IMR-90 (cell line): ENCODE data around the gene PACSIN2. TPM values are rescaled to one million over a fixed set of nuclear protein-coding genes. Genes with fewer than 3 reads are reported as not detected.

Experiments used
- ATAC-seq: fragments of 200-7000 bp; cut with Tn5 transposase; 2 replicates; pipeline ENCODE4 v1.9.1; 2020; ENCODE audit warnings: low read depth, mild to moderate bottlenecking, moderate library complexity
- BruUV-seq: library from RNA; stranded (reverse); fragments of 400-500 nt; replicated peaks from 2 replicates; lab custom pipeline; 2021; lab: Mats Ljungman, UMichigan
- CTCF ChIA-PET: fragments of 300-600 bp; formaldehyde crosslinking; extraction: SDS; loops from one replicate; lab custom pipeline; 2021; ENCODE audit warnings: antibody characterized with exemption; lab: Yijun Ruan, JAX
- POLR2A ChIA-PET: fragments of 300-600 bp; sonication (Branson Sonifier 250); formaldehyde crosslinking; loops from one replicate; lab custom pipeline; 2022; ENCODE audit warnings: antibody characterized with exemption; ENCODE audit not compliant: unreplicated experiment; lab: Charles Lee
- DNase-seq: peaks from one replicate; pipeline ENCODE4 v3.0.0; 2013
- H2AFZ ChIP-seq: replicated peaks from 2 replicates; pipeline ENCODE3; 2013; ENCODE audit warnings: low read length, mild to moderate bottlenecking; ENCODE audit not compliant: poor library complexity
- H2AK5ac ChIP-seq: 2 replicates; pipeline ENCODE4 v1.6.1; 2013; ENCODE audit warnings: low read depth, low read length, inconsistent platforms
- H2AK9ac ChIP-seq: replicated peaks from 2 replicates; pipeline ENCODE3; 2013; ENCODE audit warnings: mild to moderate bottlenecking, low read depth, low read length, moderate library complexity; ENCODE audit not compliant: poor library complexity
- H2BK120ac ChIP-seq: 2 replicates; pipeline ENCODE4 v1.6.1; 2013; ENCODE audit warnings: low read depth, low read length, inconsistent platforms
- H2BK15ac ChIP-seq: 3 replicates; pipeline ENCODE4 v1.6.1; 2013; ENCODE audit warnings: low read depth, low read length, inconsistent platforms
- H2BK20ac ChIP-seq: 2 replicates; pipeline ENCODE4 v1.6.1; 2013; ENCODE audit warnings: low read depth, mild to moderate bottlenecking, inconsistent platforms, low read length, moderate library complexity
- H2BK5ac ChIP-seq: 2 replicates; pipeline ENCODE4 v1.6.1; 2013; ENCODE audit warnings: mild to moderate bottlenecking, low read depth, low read length, inconsistent platforms; ENCODE audit not compliant: poor library complexity, severe bottlenecking
- H3K14ac ChIP-seq: replicated peaks from 2 replicates; pipeline ENCODE4 v1.6.1; 2013; ENCODE audit warnings: low read depth, low read length, inconsistent platforms
- H3K18ac ChIP-seq: 2 replicates; pipeline ENCODE4 v1.6.1; 2013; ENCODE audit warnings: low read depth, low read length, control low read depth
- H3K23ac ChIP-seq: 2 replicates; pipeline ENCODE4 v1.6.1; 2013; ENCODE audit warnings: low read depth, low read length, inconsistent platforms
- H3K27ac ChIP-seq: 2 replicates; pipeline ENCODE4 v1.5.1; 2013; ENCODE audit warnings: mild to moderate bottlenecking, control low read depth, low read length; ENCODE audit not compliant: insufficient read depth
- H3K27me3 ChIP-seq: 2 replicates; pipeline ENCODE4 v1.6.1; 2013; ENCODE audit warnings: low read length; ENCODE audit not compliant: control insufficient read depth, insufficient read depth
- H3K36me3 ChIP-seq: 2 replicates; pipeline ENCODE4 v1.6.1; 2013; ENCODE audit warnings: low read length, mixed read lengths; ENCODE audit not compliant: control insufficient read depth, insufficient read depth
- H3K4ac ChIP-seq: 2 replicates; pipeline ENCODE4 v1.6.1; 2013; ENCODE audit warnings: low read depth, low read length, inconsistent platforms
- H3K4me1 ChIP-seq: 2 replicates; pipeline ENCODE4 v1.6.1; 2013; ENCODE audit warnings: low read length, mixed read lengths; ENCODE audit not compliant: control insufficient read depth, insufficient read depth
- H3K4me2 ChIP-seq: 2 replicates; pipeline ENCODE4 v1.6.1; 2013; ENCODE audit warnings: low read depth, mild to moderate bottlenecking, control low read depth, low read length, moderate library complexity
- H3K4me3 ChIP-seq: 2 replicates; pipeline ENCODE4 v1.5.1; 2013; ENCODE audit warnings: low read depth, mild to moderate bottlenecking, control low read depth, low read length, moderate library complexity; ENCODE audit not compliant: insufficient read depth
- H3K56ac ChIP-seq: 2 replicates; pipeline ENCODE4 v1.6.1; 2013; ENCODE audit warnings: low read length, inconsistent platforms; ENCODE audit not compliant: insufficient read depth; ENCODE audit errors: extremely low read depth
- H3K79me1 ChIP-seq, 2 experiments: 2 replicates each; pipeline ENCODE4 v1.6.1; 2013; ENCODE audit warnings: low read length in 2 of 2, inconsistent platforms in 1 of 2, low read depth in 1 of 2
- H3K9ac ChIP-seq: 2 replicates; pipeline ENCODE4 v1.6.1; 2013; ENCODE audit warnings: low read depth, low read length, control low read depth
- H3K9me1 ChIP-seq: 2 replicates; pipeline ENCODE4 v1.6.1; 2013; ENCODE audit warnings: low read length, inconsistent platforms; ENCODE audit not compliant: insufficient read depth
- H3K9me3 ChIP-seq: 2 replicates; pipeline ENCODE4 v1.6.1; 2013; ENCODE audit warnings: low read length; ENCODE audit not compliant: control insufficient read depth, insufficient read depth
- H4K20me1 ChIP-seq: 2 replicates; pipeline ENCODE4 v1.6.1; 2013; ENCODE audit warnings: low read length, inconsistent platforms; ENCODE audit not compliant: insufficient read depth
- H4K5ac ChIP-seq: 2 replicates; pipeline ENCODE4 v1.6.1; 2013; ENCODE audit warnings: mild to moderate bottlenecking, low read depth, low read length, control low read depth
- H4K8ac ChIP-seq, 2 experiments: 2 replicates each; pipeline ENCODE4 v1.6.1; 2013; ENCODE audit warnings: low read depth in 2 of 2, low read length in 2 of 2, control low read depth in 1 of 2, inconsistent platforms in 1 of 2
- H4K91ac ChIP-seq: 2 replicates; pipeline ENCODE4 v1.6.1; 2013; ENCODE audit warnings: low read depth, low read length, inconsistent platforms; ENCODE audit not compliant: insufficient read depth
- BHLHE40 ChIP-seq: fragments of 150-350 bp; IDR thresholded peaks from 2 replicates; pipeline ENCODE4 v1.6.1; 2016; ENCODE audit warnings: mild to moderate bottlenecking, low read depth, low read length
- CEBPB ChIP-seq: IDR thresholded peaks from 2 replicates; pipeline ENCODE4 v1.6.1; 2012; ENCODE audit warnings: low read depth, low read length, improper control_type of control experiment
- CTCF ChIP-seq: conservative IDR thresholded peaks from 2 replicates; pipeline ENCODE4 v1.5.1; 2012; ENCODE audit warnings: mild to moderate bottlenecking, low read depth, low read length, improper control_type of control experiment
- ELK1 ChIP-seq: fragments of 150-350 bp; IDR thresholded peaks from 2 replicates; pipeline ENCODE4 v1.6.1; 2016; ENCODE audit warnings: low read depth, mild to moderate bottlenecking, low read length, moderate library complexity, borderline replicate concordance
- MAFK ChIP-seq: IDR thresholded peaks from 2 replicates; pipeline ENCODE4 v1.6.1; 2012; ENCODE audit warnings: low read depth, low read length, improper control_type of control experiment
- POLR2A ChIP-seq: IDR thresholded peaks from 2 replicates; pipeline ENCODE4 v1.6.1; 2012; ENCODE audit warnings: mild to moderate bottlenecking, low read depth, low read length
- RAD21 ChIP-seq: IDR thresholded peaks from 2 replicates; pipeline ENCODE4 v1.6.1; 2012; ENCODE audit warnings: low read length, improper control_type of control experiment
- RCOR1 ChIP-seq: IDR thresholded peaks from 2 replicates; pipeline ENCODE4 v1.6.1; 2012; ENCODE audit warnings: mild to moderate bottlenecking, low read length, improper control_type of control experiment; ENCODE audit not compliant: insufficient replicate concordance
- RFX5 ChIP-seq: IDR thresholded peaks from 2 replicates; pipeline ENCODE4 v1.8.0; 2012; ENCODE audit warnings: low read depth, mild to moderate bottlenecking, low read length, moderate library complexity
- USF2 ChIP-seq: fragments of 150-350 bp; IDR thresholded peaks from 2 replicates; pipeline ENCODE4 v1.6.1; 2017; ENCODE audit warnings: mild to moderate bottlenecking, antibody characterized with exemption, low read length, low read depth
- WGBS, 2 experiments: methylation state at CpG; one replicate each; pipeline versions ENCODE4 v1.1.5 to v1.1.7; 2013; ENCODE audit warnings: missing lambda C conversion rate in 2 of 2; ENCODE audit not compliant: insufficient read length in 1 of 2; ENCODE audit errors: extremely low coverage in 2 of 2; 5-methylcytosine and 5-hydroxymethylcytosine counted together
- dilution Hi-C: fragments of 300-500 bp; cut with HindIII; formaldehyde crosslinking; loops from one replicate; pipeline ENCODE4 v1.14.3; 2018; ENCODE audit warnings: low sequenced_read_pairs; ENCODE audit not compliant: unreplicated experiment
- in situ Hi-C: fragments of 300-500 bp; cut with MboI; formaldehyde crosslinking; loops from 3 replicates; pipeline ENCODE4 v1.14.3; 2019; ENCODE audit warnings: low sequenced_read_pairs, inconsistent platforms, mixed read lengths
- intact Hi-C: fragments of 100-400 bp; cut with micrococcal nuclease; formaldehyde crosslinking; loops from 2 replicates; pipeline ENCODE4 v1.10.0; 2022
- polyA plus RNA-seq, 3 experiments: library from polyadenylated mRNA; depleted of rRNA; stranded (reverse); fragments of >200 nt; gene quantifications; 2 replicates each; pipeline ENCODE4 v1.2.3, GENCODE V29; 2012; ENCODE audit warnings: low replicate concordance in 1 of 3
- total RNA-seq: library from RNA; depleted of rRNA; stranded (reverse); fragments of >200 nt; gene quantifications from 2 replicates; pipeline ENCODE4 v1.2.3, GENCODE V29; 2012

PACSIN2 gene
- total and polyA plus RNA-seq, 2 of the 4 experiments (the other 2 are of a cell fraction): 85.0 to 118 TPM

GRCh38 chr22:43008509-43008908, 6.4 kb downstream of the PACSIN2 start:
- WGBS, 2 experiments: no CpG with 5 or more reads among the region's 4 CpGs
- Histone ChIP-seq H2BK20ac (no peak overlapping the region), H2BK5ac (no peak overlapping the region), H3K56ac (no peak overlapping the region), H3K4me1 (peaks cover 31% of the 10 kb centered on the region), H3K14ac (no peak overlapping the region), H3K18ac (no peak overlapping the region), H3K79me1 (peaks cover 7 to 75% of the 10 kb centered on the region in 2 experiments; a peak in 3 of 4 replicates), H3K23ac (no peak overlapping the region), H2BK120ac (no peak overlapping the region), H3K4me3 (no peak overlapping the region), H3K4ac (no peak overlapping the region), H3K36me3 (no peaks in the 10 kb centered on the region), H3K9me1 (peaks cover 29% of the 10 kb centered on the region), H2AFZ (no peak overlapping the region), H3K9ac (no peak overlapping the region), H3K27me3 (no peaks in the 10 kb centered on the region), H4K5ac (no peak overlapping the region), H4K20me1 (peaks cover 54% of the 10 kb centered on the region), H3K9me3 (no peaks in the 10 kb centered on the region), H2BK15ac (no peak overlapping the region), H3K27ac (no peak overlapping the region), H3K4me2 (no peak overlapping the region), H4K8ac (no peak overlapping the region), H2AK5ac (no peak overlapping the region), H2AK9ac (no peak overlapping the region), H4K91ac (no peak overlapping the region)
- dilution Hi-C loops: no loop called here
- TF ChIP-seq CTCF (no peak), RAD21 (no peak), BHLHE40 (no peak), MAFK (no peak), POLR2A (no peak), USF2 (no peak), RCOR1 (no peak), ELK1 (no peak), CEBPB (no peak), RFX5 (no peak)
- CTCF ChIA-PET: no interaction called here
- in situ Hi-C loops: no loop called here
- DNase-seq (no peak), ATAC-seq (no peak)
- POLR2A ChIA-PET: no interaction called here
- intact Hi-C loops: no loop called here
- BruUV-seq: no TSS peak
